ENCODE measurements around the gene ITGB5. TPM values are rescaled to one million over a fixed set of nuclear protein-coding genes. Genes with fewer than 3 reads are reported as not detected.

Gene ITGB5
- total RNA-seq, 4 donors from 2014 or later: 79.2 to 122 (median 110) TPM

DNA sequence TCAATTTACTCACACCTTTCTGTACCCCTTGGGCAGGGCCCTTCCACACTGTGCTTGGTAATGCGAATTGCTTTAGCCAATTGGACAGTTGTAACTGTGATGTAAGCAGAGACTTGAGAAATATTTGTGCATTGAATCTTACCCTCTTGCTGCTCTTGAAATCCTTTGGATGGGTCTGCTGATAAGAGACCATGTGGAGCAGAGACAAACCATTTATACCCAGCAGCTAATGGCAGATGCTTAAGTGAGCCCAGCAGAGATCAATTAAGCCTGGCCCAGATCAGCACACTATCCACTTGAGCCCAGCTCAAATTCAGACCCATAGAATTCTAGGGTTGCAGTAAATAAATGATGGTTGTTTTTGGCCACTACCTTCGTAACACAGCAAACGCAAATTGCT is 28.1 kb upstream of the ITGB5 start:
- H3K36me3 ChIP-seq: no peaks in the 10 kb centered on the region
- no peaks in the 10 kb centered on the region for H3K4me1 ChIP-seq
- H3K27me3 ChIP-seq: no peaks in the 10 kb centered on the region
- TF ChIP-seq, protein P1, sequence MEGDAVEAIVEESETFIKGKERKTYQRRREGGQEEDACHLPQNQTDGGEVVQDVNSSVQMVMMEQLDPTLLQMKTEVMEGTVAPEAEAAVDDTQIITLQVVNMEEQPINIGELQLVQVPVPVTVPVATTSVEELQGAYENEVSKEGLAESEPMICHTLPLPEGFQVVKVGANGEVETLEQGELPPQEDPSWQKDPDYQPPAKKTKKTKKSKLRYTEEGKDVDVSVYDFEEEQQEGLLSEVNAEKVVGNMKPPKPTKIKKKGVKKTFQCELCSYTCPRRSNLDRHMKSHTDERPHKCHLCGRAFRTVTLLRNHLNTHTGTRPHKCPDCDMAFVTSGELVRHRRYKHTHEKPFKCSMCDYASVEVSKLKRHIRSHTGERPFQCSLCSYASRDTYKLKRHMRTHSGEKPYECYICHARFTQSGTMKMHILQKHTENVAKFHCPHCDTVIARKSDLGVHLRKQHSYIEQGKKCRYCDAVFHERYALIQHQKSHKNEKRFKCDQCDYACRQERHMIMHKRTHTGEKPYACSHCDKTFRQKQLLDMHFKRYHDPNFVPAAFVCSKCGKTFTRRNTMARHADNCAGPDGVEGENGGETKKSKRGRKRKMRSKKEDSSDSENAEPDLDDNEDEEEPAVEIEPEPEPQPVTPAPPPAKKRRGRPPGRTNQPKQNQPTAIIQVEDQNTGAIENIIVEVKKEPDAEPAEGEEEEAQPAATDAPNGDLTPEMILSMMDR (IDR thresholded peaks at IDR 0.05): no peak
- no peak for TF ChIP-seq POLR2A (IDR thresholded peaks at IDR 0.05)
- no peak for DNase-seq
- intact Hi-C loops (cut with DNase I): no loop called here
- no peaks in the 10 kb centered on the region for H3K9me3 ChIP-seq
- H3K27ac ChIP-seq: no peak overlapping the region
- H3K4me3 ChIP-seq (replicated peaks in 1 of 3): no peak overlapping the region
- WGBS, 2 donors: 94 to 98% methylated on average over 3 of the region's 3 CpGs

DNA sequence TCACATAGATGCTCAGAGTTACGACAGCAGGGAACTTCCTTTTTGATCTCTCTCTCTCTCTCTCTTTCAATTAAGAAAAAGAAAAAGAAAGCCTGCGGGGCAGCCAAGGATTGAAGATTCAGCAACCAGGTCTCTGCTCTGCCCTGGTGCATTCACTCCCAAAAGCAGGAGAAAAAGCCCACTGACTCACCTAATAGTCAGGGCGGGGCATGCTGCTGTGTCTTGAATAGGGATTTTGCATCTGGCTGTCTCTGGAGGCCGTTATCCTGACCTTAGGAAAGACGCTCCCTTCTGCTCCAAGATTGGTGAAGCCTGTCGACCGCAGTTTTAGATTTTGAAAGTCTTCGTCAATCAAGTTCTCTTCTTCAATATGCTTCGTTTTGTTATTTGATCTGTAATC is 20.8 kb upstream of the ITGB5 start:
- no peak for DNase-seq
- Histone ChIP-seq H3K36me3 (no peaks in the 10 kb centered on the region), H3K4me1 (no peaks in the 10 kb centered on the region), H3K4me3 (replicated peaks in 1 of 3) (no peak overlapping the region), H3K27ac (no peak overlapping the region), H3K27me3 (no peaks in the 10 kb centered on the region), H3K9me3 (no peaks in the 10 kb centered on the region)
- no peak for TF ChIP-seq POLR2A (IDR thresholded peaks at IDR 0.05)
- TF ChIP-seq, protein P1 (IDR thresholded peaks at IDR 0.05): no peak
- intact Hi-C loops (cut with DNase I): no loop called here
- WGBS, 2 donors: 79 to 80% methylated on average over 9 of the region's 9 CpGs

DNA sequence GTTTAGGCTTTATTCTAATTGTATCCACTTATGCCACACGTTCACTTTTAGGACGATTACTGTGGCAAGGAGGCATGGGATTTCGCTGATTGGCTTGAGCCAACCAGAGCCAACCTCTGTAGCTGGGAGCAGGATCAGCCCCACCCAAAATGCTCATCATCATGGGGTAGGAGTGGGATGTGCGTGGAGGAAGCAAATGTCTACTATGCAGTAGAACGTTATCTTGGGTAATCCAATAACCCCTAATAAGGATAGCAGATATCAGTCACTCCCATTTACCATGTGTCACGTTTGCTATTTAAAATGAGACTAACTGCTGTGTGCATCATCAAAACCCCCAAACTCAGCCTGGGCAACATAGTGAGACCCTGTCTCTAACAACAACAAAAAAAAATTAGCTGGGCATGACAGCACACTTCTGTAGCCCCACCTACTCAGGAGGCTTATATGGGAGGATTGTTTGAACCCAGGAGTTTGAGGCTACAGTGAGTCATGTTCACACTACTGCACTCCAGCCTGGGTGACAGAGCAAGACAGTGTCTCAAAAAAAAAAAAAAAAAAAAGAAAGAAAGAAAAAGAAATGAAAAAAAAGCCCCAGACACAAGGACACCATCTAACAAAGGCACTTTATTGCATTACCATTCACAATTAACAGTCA is 17.8 kb upstream of the ITGB5 start:
- no peak for TF ChIP-seq POLR2A (IDR thresholded peaks at IDR 0.05)
- TF ChIP-seq, protein P1 (IDR thresholded peaks at IDR 0.05): no peak
- DNase-seq: no peak
- H3K36me3 ChIP-seq: no peaks in the 10 kb centered on the region
- no peaks in the 10 kb centered on the region for H3K27me3 ChIP-seq
- intact Hi-C loops (cut with DNase I): no loop called here
- no peaks in the 10 kb centered on the region for H3K9me3 ChIP-seq
- H3K4me3 ChIP-seq (replicated peaks in 1 of 3): no peak overlapping the region
- 86 to 92% methylated on average over 6 of the region's 6 CpGs for WGBS, 2 donors
- no peak overlapping the region for H3K27ac ChIP-seq
- no peaks in the 10 kb centered on the region for H3K4me1 ChIP-seq

DNA sequence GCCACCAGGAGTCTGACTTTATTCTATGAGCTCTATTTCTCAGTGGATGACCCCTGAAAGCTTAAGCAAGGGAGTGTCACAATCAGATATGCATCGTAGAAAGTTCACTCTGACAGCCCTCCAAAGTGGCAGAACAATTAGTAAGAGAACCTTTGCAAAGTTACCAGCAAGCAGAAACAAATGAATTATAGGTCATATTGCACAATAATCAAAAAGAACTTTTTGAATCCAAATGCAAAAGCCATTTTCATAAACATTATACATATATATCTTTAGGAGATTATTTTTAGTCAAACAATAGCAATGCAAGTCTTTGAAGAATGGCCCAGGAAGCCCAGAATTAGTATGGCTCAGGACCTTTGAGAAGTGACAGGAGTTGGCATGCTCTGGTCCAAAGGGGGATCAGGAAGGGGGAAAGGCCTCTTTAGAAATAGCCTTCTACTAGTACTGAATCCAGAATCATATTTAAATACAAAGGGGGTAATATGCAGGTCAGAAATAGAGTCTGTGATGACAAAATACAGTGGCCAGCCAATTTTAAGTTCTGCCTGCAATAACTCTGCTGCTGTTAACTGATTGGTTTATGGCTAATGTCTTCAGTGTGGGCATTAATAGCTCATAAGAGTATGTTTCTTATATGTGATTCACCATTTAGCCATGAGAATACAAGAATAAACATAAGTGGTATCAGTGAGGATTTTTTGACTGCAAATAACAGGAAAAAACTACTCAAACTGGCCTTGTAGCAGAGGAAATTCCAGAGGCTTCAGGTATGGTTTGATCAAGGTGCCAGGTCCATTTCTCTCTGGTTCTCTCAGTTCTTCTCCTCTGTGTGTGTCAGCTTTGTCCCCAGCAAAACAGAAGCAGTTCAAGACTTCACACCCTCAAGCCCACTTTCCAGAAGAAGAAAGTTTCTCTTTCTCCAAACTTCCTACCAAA is 17.0 kb upstream of the ITGB5 start:
- no peak for TF ChIP-seq POLR2A (IDR thresholded peaks at IDR 0.05)
- TF ChIP-seq, protein P1 (IDR thresholded peaks at IDR 0.05): no peak
- Histone ChIP-seq H3K4me3 (replicated peaks in 1 of 3) (no peak overlapping the region), H3K4me1 (no peaks in the 10 kb centered on the region), H3K27me3 (no peaks in the 10 kb centered on the region), H3K36me3 (no peaks in the 10 kb centered on the region), H3K9me3 (no peaks in the 10 kb centered on the region), H3K27ac (no peak overlapping the region)
- intact Hi-C loops (cut with DNase I): loop anchor here (2.0 kb wide), 1 partner anchor 143 kb away; no protein-coding TSS in a partner anchor
- 75 to 77% methylated on average over 1 of the region's 1 CpG for WGBS, 2 donors
- DNase-seq: no peak
